ENCODE data around the gene NMT1.
"Not testable (repeated sequence)": the region's sequence is repeated elsewhere in the genome, so short reads cannot be mapped to it uniquely, and the experiment has no call there.

The NMT1 gene

GRCh38 chr17:45038728-45039634, 22.1 kb upstream of the NMT1 start:
- DNase-seq (ENCODE audit: low spot score): no peak

GRCh38 chr17:45040459-45040858, 20.7 kb upstream of the NMT1 start:
- no peak for DNase-seq (ENCODE audit: low spot score)

- no peak for DNase-seq (ENCODE audit: low spot score)
These were observed 18.6 kb upstream of the NMT1 start for GRCh38 chr17:45042346-45043120.

DNA sequence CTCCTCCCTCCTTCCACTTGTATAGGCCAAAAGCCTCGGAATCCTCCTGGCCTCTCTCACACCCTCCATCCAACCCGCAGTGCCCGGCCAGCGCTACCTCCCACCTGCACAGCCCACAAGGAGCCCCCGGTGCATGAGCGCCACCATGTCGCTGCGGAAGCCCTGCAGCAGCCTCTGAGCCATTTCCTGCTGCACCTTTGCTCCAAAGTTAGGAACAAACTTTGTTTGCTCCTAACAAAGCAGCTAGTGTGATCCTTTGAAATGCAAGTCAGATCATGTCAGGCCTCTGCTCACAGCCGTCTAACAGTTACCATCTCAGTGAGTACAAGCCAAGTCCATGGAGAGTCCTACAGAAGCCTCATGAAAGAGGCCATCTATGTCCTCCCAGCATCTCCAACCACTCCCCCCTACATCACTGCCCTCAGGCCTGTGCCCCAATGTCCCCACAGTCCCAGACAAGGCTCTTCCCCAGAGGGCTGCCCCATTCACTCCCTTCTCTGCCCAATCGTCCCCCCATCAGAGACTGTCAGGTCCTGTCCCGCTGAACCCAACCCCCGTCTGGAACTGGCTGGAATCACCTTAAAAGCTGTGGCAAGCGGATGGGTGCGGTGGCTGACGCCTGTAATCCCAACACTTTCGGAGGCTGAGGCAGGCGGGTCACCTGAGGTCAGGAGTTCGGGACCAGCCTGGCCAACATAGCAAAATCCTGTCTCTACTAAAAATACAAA, 17.1 kb upstream of the NMT1 start:
- no peak for DNase-seq (ENCODE audit: low spot score)

DNA sequence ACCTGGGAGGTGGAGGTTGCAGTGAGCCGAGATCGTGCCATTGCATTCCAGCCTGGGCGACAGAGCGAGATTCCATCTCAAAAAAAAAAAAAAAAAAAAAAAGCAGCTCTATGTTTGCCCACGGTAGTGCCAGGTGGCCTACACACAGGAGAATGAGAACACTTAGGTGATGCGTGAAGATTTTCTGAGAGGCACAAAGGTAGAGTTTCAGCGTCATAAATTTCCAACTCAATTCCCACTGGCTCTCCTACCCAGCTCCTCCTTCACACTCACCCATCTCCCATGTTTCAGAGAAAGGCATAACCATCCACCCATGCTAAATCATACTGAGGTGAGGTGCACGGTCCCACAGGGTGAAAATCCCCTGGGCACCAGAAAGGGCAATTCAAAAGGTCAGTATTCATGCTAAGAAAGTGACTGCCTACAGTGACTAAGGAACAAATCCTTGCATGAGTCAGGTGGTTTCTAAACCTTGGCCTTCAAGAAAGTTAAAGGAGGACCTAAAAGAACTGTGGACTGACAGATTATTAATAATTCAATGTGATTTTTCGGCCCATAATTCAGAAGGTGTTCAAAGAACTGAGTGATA, 14.5 kb upstream of the NMT1 start:
- no peak for DNase-seq (ENCODE audit: low spot score)

DNA sequence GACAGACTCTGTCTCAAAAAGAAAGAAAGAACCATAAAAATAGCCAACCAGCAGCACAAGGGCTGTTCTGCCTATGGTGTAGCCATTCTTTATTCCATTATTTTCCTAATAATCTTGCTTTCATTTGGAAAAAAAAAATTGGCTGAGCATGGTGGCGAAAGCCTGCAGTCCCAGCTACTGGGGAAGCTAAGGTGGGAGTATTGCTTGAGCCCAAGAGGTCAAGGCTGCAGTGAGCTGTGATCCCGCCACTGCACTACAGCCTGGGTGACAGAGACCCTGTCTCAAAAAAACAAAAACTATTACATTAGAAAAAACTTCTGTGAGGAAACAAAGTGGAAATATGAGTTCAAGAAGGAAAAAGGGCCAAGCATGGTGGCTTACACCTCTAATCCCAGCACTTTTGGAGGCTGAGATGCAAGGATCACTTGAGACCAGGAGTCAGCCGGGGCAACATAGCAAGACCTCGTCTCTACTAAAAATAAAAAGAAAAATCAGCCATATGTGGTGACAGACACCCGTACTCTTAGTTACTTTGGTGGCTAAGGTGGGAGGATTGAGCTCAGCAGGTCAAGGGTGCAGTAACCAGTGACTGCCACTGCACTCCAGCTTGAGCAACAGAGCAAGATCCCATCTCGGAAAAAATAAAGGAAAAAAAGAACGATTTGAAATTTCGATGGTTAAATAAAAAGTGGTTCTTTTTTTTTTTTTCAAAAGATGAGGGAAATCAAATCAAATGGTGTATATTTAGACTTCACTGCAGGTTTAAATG, 12.1 kb upstream of the NMT1 start:
- peak; percentile 12 for DNase-seq (ENCODE audit: low spot score)

DNA sequence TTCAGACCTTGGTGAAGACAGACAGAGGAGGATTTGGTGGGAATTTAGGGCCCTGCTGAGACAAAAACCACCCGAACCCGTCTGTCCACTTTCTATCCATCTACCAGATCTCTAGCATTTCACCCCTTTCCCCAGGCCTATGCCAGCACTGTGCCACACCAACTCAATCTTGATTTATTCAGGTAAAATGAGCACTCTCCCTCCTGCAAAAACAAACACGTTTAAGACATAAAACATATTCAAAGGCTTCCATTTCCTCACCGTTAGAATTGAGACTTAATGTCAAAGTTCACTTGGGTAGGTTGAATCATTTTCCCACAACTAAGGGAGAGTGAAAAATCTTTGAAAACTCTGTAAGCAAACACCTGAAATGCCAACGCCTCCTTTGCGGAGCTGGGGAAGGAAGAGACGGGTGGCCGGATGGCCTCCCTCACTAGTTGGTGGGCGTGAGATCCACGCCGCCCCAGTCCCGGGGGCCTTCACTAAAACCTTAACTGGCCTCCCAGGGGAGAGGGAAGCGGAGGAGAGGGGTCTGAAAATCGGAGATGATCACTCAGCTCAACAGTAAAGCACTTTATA, 10.5 kb upstream of the NMT1 start:
- peak; percentile 37 for DNase-seq (ENCODE audit: low spot score)

GRCh38 chr17:45051060-45051719, 9.9 kb upstream of the NMT1 start, which contains the start of gene DCAKD:
DCAKD (minus strand) TSS chr17:45051632; CDS start chr17:45034885, 16,747 bp downstream.
- peak; percentile 95 for DNase-seq (ENCODE audit: low spot score)

GRCh38 chr17:45051720-45052051, 9.4 kb upstream of the NMT1 start:
- DNase-seq (ENCODE audit: low spot score): not testable (repeated sequence)

- DNase-seq (ENCODE audit: low spot score): peak; percentile 84
These were observed 8.9 kb upstream of the NMT1 start for GRCh38 chr17:45052052-45052772.

DNA sequence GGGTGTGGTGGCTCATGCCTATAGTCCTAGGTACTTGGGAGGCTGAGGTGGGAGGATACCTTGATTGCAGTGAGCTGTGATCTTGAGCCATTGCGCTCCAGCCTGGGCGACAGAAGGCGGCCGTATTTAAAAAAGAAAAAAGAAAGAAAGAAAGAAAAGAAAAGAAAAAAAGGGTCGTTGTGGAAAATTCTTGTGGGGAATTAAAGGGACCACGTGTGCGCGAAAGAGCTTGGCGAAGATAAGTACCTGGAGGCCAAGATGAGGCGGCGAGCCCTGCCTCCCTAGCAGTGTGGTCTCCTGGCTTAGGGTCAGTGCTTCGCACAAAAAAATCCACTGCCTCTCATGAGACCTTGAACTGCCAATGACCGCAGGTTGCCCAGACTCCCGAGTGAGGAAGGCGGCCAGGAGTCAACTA, 728 bp upstream of the NMT1 start:
- no peak for DNase-seq (ENCODE audit: low spot score)

DNA sequence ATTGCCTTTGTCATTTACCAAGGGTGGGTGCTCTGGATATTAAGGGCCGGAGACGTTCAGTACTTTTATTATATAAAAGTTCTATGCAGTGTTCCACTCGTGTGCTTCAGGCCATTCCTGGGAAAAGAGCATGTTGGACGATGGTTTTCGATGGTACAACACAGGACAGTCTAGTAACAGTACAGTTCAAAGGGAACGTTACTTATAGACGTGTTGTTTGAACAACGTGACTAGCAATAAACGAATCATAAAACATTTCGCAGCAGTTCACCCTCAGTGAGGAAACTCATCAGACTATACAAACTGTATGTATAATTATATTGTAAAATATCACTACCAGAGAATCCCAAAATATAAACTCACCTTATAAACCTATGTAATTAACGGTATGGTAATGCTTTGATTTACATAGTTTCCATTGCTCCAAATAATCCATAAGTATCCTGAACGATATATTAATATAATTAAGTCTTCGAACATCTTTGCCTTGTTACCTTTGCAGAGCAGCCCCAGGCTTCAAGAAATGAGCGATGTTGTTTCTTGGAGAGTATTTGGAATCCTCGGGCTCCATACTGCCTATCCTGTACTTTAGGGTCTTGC, 589 bp downstream of the NMT1 start:
- DNase-seq (ENCODE audit: low spot score): no peak

DNA sequence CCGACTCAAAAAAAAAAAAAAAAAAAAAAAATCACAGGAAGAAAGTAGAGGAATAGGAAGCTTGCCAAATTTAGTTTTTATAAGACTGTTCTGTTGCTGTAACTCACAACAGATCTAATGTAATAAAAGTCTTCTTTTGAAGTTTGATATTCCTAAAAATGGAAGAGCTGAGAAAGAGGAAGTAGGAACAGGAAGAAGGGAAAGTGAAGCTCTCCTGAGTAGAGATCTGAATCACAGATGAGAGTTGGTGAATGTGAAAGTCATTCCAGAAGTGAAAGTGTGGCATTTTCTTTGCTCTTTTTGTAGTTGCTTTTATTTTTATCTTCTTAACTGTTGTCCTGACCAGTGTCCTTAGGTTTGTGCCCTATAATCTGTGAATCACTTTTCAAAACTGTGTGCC, 2.1 kb downstream of the NMT1 start:
- peak; percentile 54 for DNase-seq (ENCODE audit: low spot score)

DNA sequence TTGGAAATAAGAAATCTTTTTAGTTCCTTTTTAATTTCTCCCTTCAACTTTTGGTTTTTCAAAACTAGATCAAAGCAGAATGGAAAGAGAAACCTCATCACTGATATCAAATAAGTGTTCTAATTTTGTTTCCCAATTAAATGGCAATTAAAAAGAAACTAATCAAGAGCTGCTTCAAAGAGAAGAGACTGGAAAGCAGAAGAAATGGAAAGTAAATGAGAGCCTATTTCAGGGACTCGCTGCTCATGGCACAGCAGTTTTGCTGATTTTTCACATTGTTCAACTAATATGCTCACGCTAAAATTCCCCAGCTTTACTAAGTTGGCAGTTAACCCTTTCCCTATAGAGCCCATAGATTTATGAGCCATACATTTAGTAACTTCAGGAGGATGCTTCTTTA, 6.5 kb downstream of the NMT1 start:
- no peak for DNase-seq (ENCODE audit: low spot score)

DNA sequence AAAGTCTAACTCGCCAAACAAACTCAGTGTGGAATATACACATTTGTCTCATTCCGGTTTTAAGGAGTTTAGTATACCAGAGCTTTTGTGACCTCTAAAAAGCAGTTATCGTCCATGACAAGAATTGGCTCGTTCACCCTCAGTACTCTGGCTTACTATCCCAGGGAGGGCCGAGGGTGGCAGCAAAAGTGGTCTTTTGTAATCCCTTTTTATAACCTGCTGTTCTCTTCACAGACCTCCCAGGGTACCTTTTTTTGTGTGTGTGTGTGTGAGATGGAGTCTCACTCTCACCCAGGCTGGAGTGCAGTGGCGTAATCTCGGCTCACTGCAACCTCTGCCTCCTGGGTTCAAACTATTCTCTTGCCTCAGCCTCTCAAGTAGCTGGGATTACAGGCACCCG, 8.9 kb downstream of the NMT1 start:
- no peak for DNase-seq (ENCODE audit: low spot score)

GRCh38 chr17:45070809-45071208, 9.7 kb downstream of the NMT1 start:
- DNase-seq (ENCODE audit: low spot score): no peak

GRCh38 chr17:45073414-45074070, 12.4 kb downstream of the NMT1 start:
- no peak for DNase-seq (ENCODE audit: low spot score)

DNA sequence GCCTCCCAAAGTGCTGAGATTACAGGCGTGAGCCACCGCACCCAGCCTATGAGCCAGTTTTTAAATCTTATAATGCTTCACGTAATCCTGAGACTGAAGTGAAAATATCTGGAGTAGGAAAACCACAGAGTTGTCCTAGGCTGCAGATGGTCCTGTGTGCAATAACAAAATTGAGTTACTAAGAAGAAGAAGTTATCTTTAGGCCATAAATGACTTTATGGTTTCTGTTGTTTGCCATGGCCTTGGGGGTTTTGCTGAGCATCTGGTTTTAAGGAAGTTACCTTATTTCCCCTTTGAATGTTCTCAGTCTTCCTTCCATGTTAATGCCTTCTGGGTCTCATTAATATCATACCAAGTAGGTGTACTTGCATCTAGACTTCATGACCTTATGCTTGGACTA, 16.5 kb downstream of the NMT1 start:
- DNase-seq (ENCODE audit: low spot score): peak; percentile 17

Measured in activated CD4-positive, alpha-beta T cell treated with anti-CD3 and anti-CD28 coated beads, Interleukin-2, Interleukin-4, amounts not matched to agents 100 ng/mL and 50 ng/mL, durations not matched to agents 16 hours and 8 hours (primary cell).